Left cardiac atrium (tissue), 4 donors: ENCODE results near the gene HOXA2. TPM values are rescaled to one million over a fixed set of nuclear protein-coding genes. Genes with fewer than 3 reads are reported as not detected.

Experiments used
- ATAC-seq, 2 donors: fragments of 200-7000 bp; cut with Tn5 transposase; one replicate each; pipeline ENCODE4 v1.9.1; 2020; ENCODE audit warnings: mild to moderate bottlenecking in 2 of 2, moderate library complexity in 2 of 2
- DNase-seq: peaks from one replicate; pipeline ENCODE4 v3.0.0-alpha.2; 2020
- intact Hi-C, 2 donors: fragments of 100-400 bp; cut with DNase I; formaldehyde crosslinking; loops; one replicate each; pipeline versions ENCODE4 v1.14.1 to v1.15.1; 2022 to 2023
- long read RNA-seq: library from polyadenylated mRNA; unstranded; transcript quantifications from one replicate; pipeline ENCODE4 v2.0.0, GENCODE V29; 2021
- total RNA-seq, 2 donors: library from RNA; stranded (reverse); fragmentation: NEBNext Ultra II Directional; extraction: Animal tissue kit (Norgen Biotek cat#: 25700); gene quantifications; one replicate each; pipeline ENCODE4 v1.2.1, GENCODE V29; 2021
- donor health status: DM: no; HTN: yes; CAD: no.
- donor health status: DM: no; HTN: yes; CAD: no; lungs with severe emphysema.
- donor health status: DM: yes; HTN: yes; CAD: no.
- donor health status: Dilated cardiomyopathy.

Gene HOXA2
- total RNA-seq, result under 1 TPM; 0.13 to 0.38 TPM
- long read RNA-seq, result 0 reads

DNA sequence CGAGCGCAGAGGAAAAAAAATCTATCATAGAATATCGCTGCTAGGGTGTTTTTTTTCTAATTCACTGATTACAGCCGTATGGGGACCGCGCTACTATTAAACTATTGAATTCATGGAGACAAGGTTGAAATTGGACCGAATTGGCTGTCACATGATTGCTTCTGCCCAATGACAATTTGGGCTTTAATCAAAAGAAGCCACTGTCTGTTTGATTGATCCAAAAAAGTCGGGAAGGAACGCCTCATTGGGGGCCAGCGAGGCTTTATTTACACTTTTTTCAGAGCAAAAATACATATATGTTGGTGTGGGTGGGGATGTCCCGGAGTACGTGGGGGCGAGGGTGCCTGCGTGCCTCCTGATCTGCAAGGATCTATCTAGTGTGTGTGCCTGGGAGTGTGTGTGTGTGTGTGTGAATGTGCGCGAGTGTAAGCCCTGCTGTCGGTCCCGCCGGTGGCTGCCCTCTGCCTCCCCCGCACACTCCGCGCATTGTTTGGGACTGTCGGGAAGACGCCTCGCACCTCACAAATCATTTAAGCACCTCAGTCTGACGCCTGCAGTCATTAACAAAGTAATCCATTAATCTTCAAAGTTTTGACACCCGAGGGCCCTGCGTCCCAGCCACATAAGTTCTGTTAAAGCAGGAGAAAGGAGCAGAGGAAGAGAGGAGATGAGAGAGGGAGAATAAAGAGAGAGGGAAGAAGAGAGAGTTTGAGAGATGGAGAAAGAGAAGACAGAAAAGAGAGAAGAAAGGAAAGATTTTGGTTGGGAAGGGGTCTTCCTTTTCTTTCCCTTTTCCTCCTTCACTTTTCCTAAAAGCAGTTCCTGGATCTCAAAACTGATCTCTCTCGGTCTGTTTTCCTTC lies at the start of gene HOXA2:
TSS of gene HOXA2 (minus strand) at position 103 of the 862 bp plus-strand sequence. CDS start 183 bp downstream, outside the sequence.
- DNase-seq (no peak), ATAC-seq (no peak)
- intact Hi-C loops, result no loop called here

DNA sequence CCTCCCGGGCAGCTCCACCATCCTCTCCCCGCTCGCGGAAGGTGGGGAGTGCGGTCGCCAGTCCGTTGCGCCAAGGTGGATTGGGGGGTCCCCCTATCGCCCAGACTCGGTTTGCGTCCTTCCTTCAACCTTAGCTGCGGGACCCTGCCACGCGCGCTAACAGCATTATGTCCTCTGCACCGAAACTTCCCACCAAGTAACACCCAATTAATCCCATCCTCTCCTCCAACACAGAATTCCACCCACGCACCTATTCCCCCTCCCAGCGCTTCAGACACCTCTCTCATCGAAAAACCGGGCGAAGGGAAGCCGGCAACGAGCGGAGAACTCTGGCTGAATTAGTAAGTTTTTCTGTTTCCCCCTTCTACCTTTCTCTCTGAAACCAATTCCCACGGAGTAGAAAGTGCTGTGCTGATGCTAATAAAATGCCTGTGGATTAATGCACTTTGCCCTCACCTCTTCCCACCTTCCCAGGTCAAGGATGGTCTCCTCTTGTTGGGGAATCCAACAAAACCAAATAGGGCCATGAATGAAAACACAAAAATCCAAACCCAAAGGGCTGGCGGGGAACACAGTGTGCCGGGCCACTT lies 49.0 kb upstream of the HOXA2 start:
- no peak for DNase-seq
- intact Hi-C loops, result no loop called here
- no peak for ATAC-seq

DNA sequence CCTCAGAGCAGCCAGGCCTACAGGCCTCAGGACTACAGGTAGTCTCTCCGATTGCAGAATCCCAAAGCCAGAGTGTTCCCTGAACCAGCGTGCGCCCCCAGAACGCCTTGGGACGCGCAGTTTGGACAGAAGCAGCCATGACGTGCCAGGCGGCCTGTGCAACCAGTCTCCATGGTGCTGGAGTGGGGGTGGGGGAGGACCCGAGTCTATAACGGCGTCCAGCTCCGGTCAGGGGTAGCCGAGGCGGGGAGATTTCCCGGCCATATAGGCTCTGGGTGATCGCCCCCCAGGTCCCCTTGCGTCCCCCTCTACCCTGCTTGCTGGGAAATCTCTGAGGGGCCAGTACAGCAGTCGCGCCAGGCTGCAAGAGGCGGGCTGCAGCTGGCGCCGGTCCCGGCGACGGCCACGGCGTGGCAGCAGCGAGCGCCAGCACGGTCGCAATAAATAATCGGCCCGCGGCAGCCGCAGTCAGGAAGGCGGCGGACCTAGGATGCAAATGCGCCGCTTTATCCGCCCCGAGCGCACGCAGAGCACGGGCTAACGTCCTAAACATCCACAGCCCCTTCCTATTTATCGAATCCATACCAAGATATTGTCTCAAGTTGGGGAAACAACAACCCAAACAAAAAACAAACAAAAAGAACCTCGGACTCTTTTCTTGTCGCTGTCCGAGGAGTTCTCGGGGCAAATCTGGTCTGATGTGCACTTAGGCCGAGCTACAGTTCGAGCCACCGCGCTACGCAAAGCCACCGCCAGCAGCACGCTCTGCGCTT lies 48.3 kb upstream of the HOXA2 start:
- peak; percentile 78 to 82 for ATAC-seq
- intact Hi-C loops, result no loop called here
- DNase-seq, result peak; percentile 72

DNA sequence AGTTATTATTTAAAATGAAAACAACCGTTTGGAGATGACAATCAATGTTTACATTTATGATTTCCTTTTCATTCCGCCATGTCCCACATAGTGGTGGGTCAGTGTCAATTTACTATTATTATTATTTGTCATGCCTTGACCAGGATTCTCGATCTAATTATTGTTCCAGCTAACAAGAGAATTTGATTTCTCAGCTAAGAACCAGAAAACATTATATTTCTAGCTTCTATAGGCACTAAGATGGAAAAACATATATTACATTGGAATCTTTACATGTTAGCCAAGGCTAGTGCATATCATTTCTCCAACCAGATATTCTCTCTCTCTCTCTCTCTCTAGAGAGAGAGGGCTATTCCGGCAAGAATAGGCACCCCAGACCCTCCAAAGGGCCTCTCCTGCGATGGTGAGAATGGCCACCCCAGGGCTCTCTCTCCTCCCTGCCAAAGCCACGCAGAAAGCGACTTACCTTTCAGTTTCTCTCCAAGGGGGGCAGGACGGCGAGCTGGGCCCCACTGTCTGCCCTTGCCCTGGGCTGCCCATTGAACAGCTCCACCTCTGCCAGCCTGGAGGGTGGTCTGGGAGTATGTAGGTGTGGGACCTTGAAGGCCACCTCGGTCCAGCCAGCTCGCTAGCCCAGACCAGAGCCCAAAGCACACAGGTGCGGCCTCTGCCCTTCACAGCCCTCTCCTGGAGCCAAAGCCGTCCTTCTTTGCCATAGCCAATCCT lies 47.5 kb upstream of the HOXA2 start:
- no peak for DNase-seq
- intact Hi-C loops, result no loop called here
- no peak for ATAC-seq

DNA sequence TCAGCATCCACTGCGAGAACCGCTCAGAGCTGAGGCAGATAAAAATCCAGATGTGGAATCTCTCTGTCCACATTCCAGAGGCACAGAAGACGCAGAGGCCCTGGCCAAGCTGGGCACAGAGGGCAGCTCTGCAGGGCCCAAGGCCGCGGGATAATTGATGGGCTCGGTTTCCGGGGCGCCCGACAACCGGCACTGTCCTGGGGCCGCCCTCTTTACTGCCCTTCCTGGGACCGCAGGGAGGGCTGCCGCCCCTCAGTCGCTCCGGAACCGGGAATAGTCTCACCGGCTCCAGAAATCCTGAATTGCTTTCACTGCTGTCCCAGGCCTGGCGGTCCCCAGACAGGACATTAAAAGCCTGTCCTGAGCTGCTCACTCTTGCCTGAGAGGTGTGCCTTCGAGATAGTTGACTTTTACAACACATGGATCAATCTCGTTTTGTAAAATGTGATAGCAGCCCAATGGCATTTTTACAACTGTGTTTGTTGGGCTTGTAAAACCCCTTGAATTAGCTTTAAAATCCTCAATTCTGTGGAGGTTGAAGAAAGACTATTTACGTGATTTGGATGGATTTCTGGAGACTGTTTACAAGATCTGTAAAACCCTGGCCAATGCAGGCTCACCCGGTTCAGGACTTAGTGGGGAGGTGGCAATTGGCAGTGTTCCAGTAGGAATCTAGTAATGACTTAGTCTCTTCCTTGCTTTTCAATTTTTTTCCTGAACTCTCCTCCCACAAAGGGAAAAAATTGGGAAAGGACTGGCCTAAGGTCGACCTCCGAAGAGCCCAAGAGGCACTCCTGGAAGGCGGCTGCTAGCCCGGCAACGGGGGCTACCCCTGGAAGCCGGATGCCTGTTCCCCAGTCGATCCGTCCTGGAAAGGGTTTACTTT lies 46.5 kb upstream of the HOXA2 start:
- intact Hi-C loops, result no loop called here
- DNase-seq, result no peak
- no peak for ATAC-seq

DNA sequence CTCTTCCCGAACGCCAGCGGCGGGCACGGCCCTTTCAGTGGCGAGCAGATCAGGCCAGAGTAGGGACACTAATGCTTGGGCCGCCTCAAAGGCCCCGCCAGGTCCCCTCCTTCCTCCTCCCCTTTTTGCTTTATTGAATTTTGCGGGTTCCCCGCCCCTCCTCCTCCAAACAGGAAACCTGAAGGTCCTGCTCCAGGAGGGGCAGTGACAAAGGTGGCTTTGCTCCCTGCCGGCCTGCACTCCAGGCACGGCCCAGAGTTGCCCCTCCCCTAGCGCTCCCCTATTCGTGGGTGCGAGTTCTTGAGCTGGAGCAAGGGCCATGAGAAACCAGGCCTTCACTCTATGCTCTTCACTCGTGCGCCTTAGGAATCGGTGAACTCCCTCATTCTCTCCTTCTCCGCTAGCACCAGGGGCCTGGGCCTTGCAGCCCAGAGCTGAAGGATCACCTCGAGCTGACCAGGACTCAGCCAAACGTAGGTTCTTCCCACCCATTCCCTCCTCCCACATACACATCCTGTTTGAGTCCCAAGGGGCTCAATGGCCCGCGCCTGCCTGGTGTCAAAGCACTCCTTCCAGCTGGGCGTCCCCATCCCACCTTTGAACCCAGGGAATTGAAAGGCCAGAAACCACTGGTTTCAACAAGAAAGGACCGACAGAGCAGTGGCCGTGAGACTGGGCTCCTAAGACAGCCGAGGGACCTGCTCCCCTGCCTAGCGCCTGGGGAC lies 45.7 kb upstream of the HOXA2 start:
- intact Hi-C loops, result no loop called here
- ATAC-seq, result no peak
- DNase-seq, result no peak

DNA sequence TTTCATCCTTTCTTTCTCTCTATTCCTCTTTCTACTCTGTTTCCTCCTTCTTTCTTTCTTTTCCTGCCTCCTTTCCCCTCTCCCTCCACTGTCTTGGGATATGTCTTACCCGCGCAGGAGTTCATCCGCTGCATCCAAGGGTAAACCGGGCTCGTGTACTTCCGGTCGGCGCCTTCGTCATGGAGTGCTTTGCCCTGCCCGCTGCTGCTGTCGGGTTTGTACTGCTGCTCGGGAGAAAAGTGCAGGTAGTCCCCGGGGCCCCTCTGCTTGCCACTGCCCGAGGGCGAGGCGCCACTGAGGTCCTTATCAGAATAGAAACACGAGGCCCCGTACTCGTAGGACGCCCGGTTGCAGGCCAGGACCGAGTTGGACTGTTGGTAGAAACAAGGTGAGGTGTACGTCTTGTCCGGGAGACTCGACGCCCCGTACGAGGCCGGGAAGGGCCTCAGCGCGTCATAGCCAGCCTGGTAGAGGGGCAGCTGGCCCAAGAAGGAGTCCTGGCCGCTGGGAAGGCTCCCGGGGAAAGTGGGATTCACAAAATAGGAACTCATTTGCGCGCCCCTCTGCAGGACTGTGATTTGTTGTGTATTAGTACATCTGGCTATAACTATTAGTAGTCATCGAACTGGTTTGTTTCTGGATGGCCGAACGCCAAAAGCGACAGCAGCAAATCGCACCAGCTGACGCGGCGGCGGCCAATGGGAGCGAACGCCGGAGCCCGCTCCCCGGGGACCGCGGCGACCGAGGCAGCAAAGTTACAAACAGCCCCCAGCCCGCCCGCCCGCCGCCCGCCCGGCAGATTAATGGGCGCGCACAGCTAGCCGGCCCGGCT lies 44.9 kb upstream of the HOXA2 start, which contains the start of gene HOXA6:
TSS of gene HOXA6 (minus strand) at position 576 of the 832 bp plus-strand sequence. CDS start at position 551, 25 bp downstream.
- no peak for DNase-seq
- ATAC-seq, result no peak
- intact Hi-C loops, result no loop called here

DNA sequence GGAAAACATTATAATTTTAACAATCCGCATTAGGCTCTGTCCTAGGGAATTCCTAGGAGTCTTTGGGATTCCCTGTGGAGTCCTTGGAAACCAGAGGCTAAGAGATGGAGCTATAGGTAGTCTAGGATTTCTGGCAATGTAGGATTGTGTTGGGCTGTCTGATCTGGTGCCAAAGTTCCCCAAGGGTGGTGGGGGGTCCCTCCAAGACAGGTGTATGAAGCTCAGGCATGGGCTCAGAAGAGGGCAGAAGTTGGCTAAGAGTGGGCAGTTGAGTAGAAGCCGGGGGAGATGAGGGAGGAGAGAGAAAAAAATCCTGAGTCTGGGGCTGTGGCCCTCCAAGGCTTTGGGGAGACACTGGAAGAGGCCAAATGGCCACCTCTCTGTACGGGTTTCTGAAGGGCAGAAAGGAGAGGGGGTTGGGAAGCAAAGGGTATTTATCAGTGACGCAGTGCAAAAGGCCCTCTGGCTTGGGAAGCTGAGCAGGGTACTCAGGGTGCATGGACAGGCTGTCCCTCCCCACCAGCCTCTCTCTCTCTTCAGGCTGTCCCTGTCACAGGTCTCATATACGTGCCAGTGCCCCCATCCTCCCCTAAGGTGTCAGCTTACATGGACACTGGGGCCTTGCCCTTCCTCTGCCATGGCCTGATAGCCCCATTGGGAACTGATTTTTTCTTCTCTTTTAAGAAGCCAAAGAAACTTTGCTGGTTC lies 44.2 kb upstream of the HOXA2 start:
- DNase-seq, result no peak
- ATAC-seq, result no peak
- intact Hi-C loops, result no loop called here

DNA sequence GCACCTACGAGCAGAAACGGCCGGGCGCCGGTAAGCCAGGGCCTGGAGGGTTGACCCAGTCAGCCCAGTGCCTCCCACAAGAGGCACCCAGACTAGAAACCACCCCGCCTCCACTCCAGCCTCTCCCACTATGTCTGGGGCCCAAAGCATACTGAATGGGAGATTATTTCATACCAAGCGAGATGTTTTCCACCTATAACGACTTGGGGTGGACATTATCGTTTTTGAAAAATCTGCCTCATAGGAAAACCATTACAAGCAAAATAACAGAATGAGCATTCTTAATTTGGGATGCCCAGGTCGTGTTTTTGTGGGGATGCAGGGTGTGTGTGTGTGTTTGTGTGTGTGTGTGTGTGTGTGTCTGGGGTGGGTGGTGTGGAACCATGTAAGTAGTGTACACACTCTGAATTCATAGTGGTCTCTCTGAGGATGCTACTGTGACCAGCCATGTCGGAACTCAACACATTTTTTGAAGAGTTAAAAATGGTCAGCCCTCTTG lies 43.5 kb upstream of the HOXA2 start:
- intact Hi-C loops, result no loop called here
- ATAC-seq, result no peak
- no peak for DNase-seq

DNA sequence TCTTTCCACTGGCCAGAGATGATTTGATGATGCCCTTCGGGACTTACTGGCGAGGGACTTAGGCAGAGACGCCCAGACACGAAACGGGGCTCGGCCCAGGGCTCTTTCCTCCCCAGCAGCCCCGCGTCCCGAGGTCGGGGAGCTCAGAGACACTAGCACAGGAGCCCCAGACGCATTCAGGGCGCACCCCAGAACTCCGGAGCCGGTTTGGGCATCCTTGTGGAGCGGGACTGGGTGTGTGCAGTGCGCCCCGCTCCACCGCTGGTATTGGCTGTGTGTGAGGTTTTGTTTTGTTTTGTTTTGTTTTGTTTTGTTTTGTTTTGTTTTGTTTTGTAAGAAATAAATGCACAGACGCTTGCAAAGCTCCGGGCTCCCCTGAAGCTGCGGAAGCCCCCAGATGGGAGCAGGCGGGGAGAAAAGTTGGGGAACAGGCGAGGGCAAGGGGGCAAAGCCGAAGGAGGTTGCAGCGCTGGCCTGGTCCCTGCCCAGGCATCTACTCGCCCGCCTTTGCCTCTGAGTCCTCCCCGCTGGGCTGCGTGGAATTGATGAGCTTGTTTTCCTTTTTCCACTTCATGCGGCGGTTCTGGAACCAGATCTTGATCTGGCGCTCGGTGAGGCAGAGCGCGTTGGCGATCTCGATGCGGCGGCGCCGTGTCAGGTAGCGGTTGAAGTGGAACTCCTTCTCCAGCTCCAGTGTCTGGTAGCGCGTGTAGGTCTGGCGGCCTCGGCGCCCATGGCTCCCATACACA lies 42.9 kb upstream of the HOXA2 start:
- intact Hi-C loops, result no loop called here
- no peak for ATAC-seq
- no peak for DNase-seq

DNA sequence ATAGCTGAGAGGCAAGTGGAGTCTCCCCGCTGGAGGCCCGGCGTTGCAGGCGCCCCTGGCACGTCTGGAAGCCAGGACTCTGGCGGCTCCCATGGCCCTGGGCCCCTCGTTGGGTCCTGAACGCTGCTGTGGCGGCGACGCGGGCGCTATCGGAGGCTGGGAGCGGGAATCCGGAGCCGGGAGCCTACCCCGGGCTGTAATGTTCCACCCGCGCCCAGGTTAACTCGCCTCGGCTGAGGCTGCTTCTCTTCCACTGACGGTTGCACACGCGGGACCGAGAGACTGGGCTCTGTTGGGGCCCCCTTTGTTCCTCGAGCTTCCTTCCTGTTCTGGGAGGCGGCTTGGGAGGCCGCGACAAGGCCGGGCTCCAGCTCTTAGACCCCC lies 42.3 kb upstream of the HOXA2 start:
- DNase-seq (no peak), ATAC-seq (no peak)
- intact Hi-C loops, result no loop called here

DNA sequence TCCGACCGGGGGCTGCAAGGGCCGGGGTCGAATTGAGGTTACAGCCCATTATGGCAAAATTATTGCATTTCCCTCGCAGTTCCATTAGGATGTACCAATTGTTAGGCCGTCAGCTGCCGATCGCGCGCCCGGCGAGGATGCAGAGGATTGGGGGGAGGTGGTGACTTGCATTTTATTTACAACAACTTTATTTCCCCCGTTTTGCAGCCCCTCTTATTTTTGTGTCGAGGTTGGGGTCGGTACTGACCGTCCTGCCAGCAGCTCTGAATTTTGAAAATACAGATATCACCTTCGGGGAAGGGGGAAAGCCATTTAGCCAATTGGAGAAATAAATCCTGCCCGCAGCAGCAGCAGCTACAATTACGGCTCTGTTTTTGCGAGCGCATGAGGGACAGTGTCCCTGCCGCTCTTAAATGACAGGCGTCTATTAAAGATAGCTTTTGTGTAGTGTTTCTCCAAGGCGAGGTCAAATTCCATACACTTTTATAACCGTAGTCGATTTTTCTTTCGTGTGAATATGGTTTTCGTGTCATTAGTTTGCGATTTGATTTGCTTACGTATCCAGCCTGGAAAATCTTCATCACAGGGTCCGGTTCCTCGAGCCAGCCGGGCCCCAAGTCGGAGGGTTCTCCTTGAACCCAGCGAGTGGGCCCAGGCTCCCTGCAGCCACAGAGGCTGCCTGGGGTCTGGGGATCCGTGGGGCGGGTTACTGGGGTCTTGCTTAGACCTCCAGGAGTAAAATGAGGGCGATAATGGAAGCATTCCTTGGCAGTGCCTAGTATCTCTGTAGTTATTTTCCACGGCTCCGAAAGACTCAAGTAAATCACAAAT lies 41.7 kb upstream of the HOXA2 start:
- intact Hi-C loops, result no loop called here
- DNase-seq (no peak), ATAC-seq (no peak)

DNA sequence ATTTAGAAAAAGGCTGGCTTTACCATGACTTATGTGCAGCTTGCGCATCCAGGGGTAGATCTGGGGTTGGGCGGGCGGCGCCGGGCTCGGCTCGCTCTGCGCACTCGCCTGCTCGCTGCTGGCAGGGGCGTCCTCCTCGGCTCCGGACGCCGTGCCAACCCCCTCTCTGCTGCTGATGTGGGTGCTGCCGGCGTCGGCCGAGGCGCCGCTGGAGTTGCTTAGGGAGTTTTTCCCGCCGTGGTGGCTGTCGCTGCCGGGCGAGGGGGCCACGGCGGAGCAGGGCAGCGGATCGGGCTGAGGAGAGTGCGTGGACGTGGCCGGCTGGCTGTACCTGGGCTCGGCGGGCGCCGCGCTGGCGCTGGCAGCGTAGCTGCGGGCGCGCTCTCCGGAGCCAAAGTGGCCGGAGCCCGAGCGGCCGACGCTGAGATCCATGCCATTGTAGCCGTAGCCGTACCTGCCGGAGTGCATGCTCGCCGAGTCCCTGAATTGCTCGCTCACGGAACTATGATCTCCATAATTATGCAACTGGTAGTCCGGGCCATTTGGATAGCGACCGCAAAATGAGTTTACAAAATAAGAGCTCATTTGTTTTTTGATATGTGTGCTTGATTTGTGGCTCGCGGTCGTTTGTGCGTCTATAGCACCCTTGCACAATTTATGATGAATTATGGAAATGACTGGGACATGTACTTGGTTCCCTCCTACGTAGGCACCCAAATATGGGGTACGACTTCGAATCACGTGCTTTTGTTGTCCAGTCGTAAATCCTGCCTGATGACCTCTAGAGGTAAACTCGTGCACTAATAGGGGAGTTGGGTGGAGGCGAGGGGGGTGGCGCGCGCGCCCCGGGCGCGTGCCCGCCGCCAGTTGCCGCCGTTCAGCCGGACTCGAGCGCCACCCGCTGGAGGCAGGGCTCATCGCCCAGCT lies 40.8 kb upstream of the HOXA2 start, which contains the start of gene HOXA5:
TSS of gene HOXA5 (minus strand) at position 659 of the 927 bp plus-strand sequence. CDS start at position 585, 74 bp downstream.
- ATAC-seq (peak; percentile 54 to 70), DNase-seq (no peak)
- intact Hi-C loops, result no loop called here
